ENCODE results near the gene RBPJL. TPM values are rescaled to one million over a fixed set of nuclear protein-coding genes. Genes with fewer than 3 reads are reported as not detected.
A peak's percentile ranks its signal among the peaks of the same experiment; 100 is the strongest.

RBPJL gene
- total RNA-seq, 4 donors from 2014 or later: not detected

GRCh38 chr20:45288860-45289259 lies 17.8 kb upstream of the RBPJL start:
- peaks cover 7 to 9% of the 10 kb centered on the region in 2 donors for H3K4me1 ChIP-seq
- no peak overlapping the region for H3K27ac ChIP-seq
- no peaks in the 10 kb centered on the region for H3K27me3 ChIP-seq
- WGBS, 2 donors: 85 to 86% methylated on average over 5 of the region's 5 CpGs
- TF ChIP-seq, protein P1, sequence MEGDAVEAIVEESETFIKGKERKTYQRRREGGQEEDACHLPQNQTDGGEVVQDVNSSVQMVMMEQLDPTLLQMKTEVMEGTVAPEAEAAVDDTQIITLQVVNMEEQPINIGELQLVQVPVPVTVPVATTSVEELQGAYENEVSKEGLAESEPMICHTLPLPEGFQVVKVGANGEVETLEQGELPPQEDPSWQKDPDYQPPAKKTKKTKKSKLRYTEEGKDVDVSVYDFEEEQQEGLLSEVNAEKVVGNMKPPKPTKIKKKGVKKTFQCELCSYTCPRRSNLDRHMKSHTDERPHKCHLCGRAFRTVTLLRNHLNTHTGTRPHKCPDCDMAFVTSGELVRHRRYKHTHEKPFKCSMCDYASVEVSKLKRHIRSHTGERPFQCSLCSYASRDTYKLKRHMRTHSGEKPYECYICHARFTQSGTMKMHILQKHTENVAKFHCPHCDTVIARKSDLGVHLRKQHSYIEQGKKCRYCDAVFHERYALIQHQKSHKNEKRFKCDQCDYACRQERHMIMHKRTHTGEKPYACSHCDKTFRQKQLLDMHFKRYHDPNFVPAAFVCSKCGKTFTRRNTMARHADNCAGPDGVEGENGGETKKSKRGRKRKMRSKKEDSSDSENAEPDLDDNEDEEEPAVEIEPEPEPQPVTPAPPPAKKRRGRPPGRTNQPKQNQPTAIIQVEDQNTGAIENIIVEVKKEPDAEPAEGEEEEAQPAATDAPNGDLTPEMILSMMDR (IDR thresholded peaks at IDR 0.05): no peak
- TF ChIP-seq POLR2A (IDR thresholded peaks at IDR 0.05): no peak
- intact Hi-C loops (cut with DNase I): no loop called here
- H3K9me3 ChIP-seq: no peaks in the 10 kb centered on the region
- no peak for DNase-seq
- no peak overlapping the region for H3K4me3 ChIP-seq (replicated peaks in 1 of 3)
- H3K36me3 ChIP-seq: no peaks in the 10 kb centered on the region

DNA sequence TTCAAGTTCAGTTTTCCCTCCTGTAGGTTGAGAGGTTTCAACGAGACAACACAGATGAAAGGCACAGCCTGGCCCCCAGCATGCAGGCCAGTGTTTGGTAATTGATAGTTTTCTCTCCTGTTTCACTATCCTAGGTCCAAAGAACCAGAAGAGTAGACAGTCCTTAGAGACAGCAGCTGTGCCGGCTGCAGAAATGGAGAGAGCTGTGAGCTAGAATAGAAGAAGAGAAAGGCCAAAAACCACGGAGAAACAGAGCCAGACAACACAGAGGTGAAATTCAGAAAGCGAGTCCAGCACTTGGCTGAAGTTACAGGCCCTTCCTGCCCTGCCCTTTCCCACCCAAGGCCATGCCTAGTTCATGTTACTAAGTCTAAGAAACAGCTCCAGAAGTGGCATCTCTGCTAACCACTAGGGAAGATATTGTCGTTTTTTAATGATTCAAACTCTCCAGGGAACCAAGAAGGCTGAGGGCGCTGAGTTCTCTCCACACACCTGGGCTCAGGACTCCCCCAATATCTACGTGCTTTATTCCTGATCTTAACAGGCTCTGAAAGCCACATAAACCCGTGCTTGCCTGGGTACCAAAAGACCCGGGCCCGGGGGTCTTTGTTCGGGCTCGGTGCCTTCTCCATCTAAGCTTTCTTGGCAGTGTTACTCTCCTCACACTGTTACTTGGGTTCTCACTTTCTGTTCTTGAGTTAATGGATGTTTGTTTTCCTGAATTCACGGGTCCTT lies 16.5 kb upstream of the RBPJL start:
- Histone ChIP-seq H3K36me3 (no peaks in the 10 kb centered on the region), H3K4me3 (replicated peaks in 1 of 3) (no peak overlapping the region), H3K9me3 (no peaks in the 10 kb centered on the region), H3K27ac (no peak overlapping the region), H3K27me3 (no peaks in the 10 kb centered on the region), H3K4me1 (peaks cover 7 to 9% of the 10 kb centered on the region in 2 donors)
- 77% methylated on average over 13 of the region's 13 CpGs for WGBS, 2 donors
- TF ChIP-seq, protein P1 (IDR thresholded peaks at IDR 0.05): no peak
- TF ChIP-seq POLR2A (IDR thresholded peaks at IDR 0.05): no peak
- DNase-seq: no peak
- intact Hi-C loops (cut with DNase I): no loop called here

DNA sequence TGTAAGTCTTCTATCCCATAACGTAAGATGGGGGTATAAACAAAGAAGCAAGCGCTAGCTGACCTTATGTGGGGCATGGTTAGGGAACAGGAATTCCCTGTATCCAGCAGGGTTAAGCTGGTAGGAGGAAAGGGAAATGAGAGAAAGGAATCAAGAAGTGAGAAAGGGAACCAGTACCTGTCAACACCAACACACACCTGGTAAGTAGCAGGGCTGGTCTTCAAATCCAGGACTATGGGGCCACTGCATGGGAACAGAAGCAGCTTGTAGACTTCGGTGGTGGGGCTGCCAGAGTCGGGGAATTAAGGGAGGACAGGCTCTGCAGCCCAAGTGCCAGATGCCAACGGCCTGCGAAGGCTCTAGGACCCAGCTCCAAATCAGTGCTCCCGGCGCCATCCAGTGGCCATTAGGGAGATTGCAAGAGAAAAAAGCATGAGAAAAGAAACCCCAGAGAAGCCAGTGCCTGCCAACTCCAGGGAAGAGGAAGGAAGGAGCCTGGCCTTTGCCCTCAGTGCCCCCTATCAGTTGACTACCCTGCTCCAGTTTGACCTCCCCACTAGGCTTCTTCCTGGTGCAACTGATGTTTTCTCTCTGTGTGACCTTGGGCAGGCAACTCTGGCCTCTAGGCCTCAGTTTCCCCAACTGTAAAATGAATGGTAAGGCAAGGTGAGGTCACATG lies 15.8 kb upstream of the RBPJL start:
- peak; percentile 81 to 86 for DNase-seq
- no peak overlapping the region for H3K27ac ChIP-seq
- H3K4me1 ChIP-seq: peaks cover 7 to 9% of the 10 kb centered on the region in 2 donors
- H3K9me3 ChIP-seq: no peaks in the 10 kb centered on the region
- intact Hi-C loops (cut with DNase I): no loop called here
- 21 to 22% methylated on average over 7 to 8 of the region's 8 CpGs for WGBS, 2 donors
- H3K36me3 ChIP-seq: no peaks in the 10 kb centered on the region
- no peak overlapping the region for H3K4me3 ChIP-seq (replicated peaks in 1 of 3)
- TF ChIP-seq, protein P1 (IDR thresholded peaks at IDR 0.05): peak; percentile 48 to 91 (median 80)
- no peak for TF ChIP-seq POLR2A (IDR thresholded peaks at IDR 0.05)
- no peaks in the 10 kb centered on the region for H3K27me3 ChIP-seq

- H3K27me3 ChIP-seq: no peaks in the 10 kb centered on the region
- no peak for DNase-seq
- no peak for TF ChIP-seq POLR2A (IDR thresholded peaks at IDR 0.05)
- TF ChIP-seq, protein P1 (IDR thresholded peaks at IDR 0.05): no peak
- H3K36me3 ChIP-seq: no peaks in the 10 kb centered on the region
- intact Hi-C loops (cut with DNase I): no loop called here
- no peak overlapping the region for H3K27ac ChIP-seq
- no peaks in the 10 kb centered on the region for H3K9me3 ChIP-seq
- H3K4me1 ChIP-seq: peaks cover 7 to 9% of the 10 kb centered on the region in 2 donors
- WGBS, 2 donors: 74 to 79% methylated on average over 9 of the region's 9 CpGs
- no peak overlapping the region for H3K4me3 ChIP-seq (replicated peaks in 1 of 3)
Measured at GRCh38 chr20:45291526-45291925, 15.1 kb upstream of the RBPJL start.

DNA sequence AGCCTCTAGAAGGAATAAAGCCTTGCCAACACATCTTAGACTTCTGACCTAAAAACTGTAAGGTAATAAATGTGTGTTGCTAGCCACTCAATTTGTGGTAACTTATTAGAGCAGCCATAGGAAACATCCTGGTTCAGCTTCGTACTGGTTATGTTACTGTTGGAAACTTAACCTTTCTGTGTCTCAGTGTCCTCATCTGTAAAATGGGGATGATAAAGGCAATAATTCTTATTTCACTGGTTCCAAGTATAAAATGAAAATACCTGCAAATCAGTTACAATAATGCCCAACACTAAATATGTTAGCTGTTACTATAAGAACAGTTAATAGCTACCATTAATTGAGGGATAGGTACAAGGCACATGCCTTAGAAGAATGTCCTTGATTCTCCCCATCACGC lies 14.3 kb upstream of the RBPJL start:
- TF ChIP-seq, protein P1 (IDR thresholded peaks at IDR 0.05): no peak
- TF ChIP-seq POLR2A (IDR thresholded peaks at IDR 0.05): no peak
- Histone ChIP-seq H3K4me3 (replicated peaks in 1 of 3) (no peak overlapping the region), H3K4me1 (peaks cover 7 to 9% of the 10 kb centered on the region in 2 donors), H3K27me3 (no peaks in the 10 kb centered on the region), H3K36me3 (no peaks in the 10 kb centered on the region), H3K9me3 (no peaks in the 10 kb centered on the region), H3K27ac (no peak overlapping the region)
- 86 to 94% methylated on average over 2 of the region's 2 CpGs for WGBS, 2 donors
- intact Hi-C loops (cut with DNase I): no loop called here
- DNase-seq: no peak

Measured in thyroid gland (tissue), 4 donors.